Activated naive CD4-positive, alpha-beta T cell treated with anti-CD3 and anti-CD28 coated beads, Interleukin-2, amount 50 U/mL, for 72 hours (primary cell): ENCODE measurements around the gene PRKCH. TPM values are rescaled to one million over a fixed set of nuclear protein-coding genes. Genes with fewer than 3 reads are reported as not detected.

Experiments
- ATAC-seq, 2 donors: fragments of 150-1000 bp; cut with Tn5 transposase; 2 replicates each; pipeline ENCODE4 v1.10.0; 2021; ENCODE audit warnings: mild to moderate bottlenecking in 2 of 2, moderate library complexity in 2 of 2
- DNase-seq, 2 donors: peaks; one replicate each; pipeline ENCODE4 v3.0.0; 2021 to 2022; ENCODE audit warnings: low spot score in 2 of 2
- H3K27ac Mint-ChIP-seq, 2 donors: one replicate each; pipeline ENCODE4 v1.8.0; 2022; ENCODE audit warnings: mild to moderate bottlenecking in 2 of 2, mixed read lengths in 2 of 2
- H3K36me3 Mint-ChIP-seq, 2 donors: one replicate each; pipeline ENCODE4 v1.8.0; 2022; ENCODE audit warnings: mixed read lengths in 2 of 2
- H3K9me3 Mint-ChIP-seq, 2 donors: one replicate each; pipeline ENCODE4 v1.8.0; 2022; ENCODE audit warnings: mixed read lengths in 2 of 2
- total RNA-seq, 2 donors: library from RNA; stranded (reverse); gene quantifications; one replicate each; pipeline ENCODE4 v1.2.3, GENCODE V29; 2022

The PRKCH gene
- total RNA-seq, 2 donors from 2014 or later = 131 to 216 TPM

DNA sequence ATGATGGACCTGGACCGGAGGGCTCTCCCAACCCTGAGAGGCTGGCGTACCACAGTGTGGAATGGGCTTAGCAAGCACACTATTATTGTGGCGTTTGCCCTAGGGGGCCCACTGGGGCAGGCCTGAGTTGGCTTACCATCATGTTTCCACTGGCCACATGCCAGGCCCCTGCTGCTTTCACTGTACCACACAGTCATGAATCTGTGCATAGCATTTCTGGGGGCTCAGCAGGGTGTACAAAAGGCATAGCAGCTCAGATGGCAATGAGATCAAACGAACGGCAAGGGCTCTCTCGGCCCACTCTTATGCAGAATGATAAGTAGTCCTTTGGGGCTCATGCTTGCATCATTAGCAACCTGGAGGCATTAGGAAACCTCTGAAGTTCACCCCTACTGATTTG lies 236.9 kb downstream of the PRKCH start:
- H3K36me3 Mint-ChIP-seq = peaks cover 5 to 29% of the 10 kb centered on the region in 2 donors
- DNase-seq (no peak), ATAC-seq (no peak)
- H3K27ac Mint-ChIP-seq = no peak overlapping the region
- H3K9me3 Mint-ChIP-seq = peaks cover 0 to 4% of the 10 kb centered on the region in 2 donors

GRCh38 chr14:61559641-61560201 lies 238.3 kb downstream of the PRKCH start:
- H3K27ac Mint-ChIP-seq = no peak overlapping the region
- H3K9me3 Mint-ChIP-seq = peaks cover 0 to 10% of the 10 kb centered on the region in 2 donors
- DNase-seq (no peak), ATAC-seq (no peak)
- H3K36me3 Mint-ChIP-seq = peaks cover 0 to 30% of the 10 kb centered on the region in 2 donors

GRCh38 chr14:61560323-61560722 lies 238.9 kb downstream of the PRKCH start:
- H3K9me3 Mint-ChIP-seq = peaks cover 0 to 10% of the 10 kb centered on the region in 2 donors
- DNase-seq (no peak), ATAC-seq (no peak)
- no peak overlapping the region for H3K27ac Mint-ChIP-seq
- peaks cover 0 to 30% of the 10 kb centered on the region in 2 donors for H3K36me3 Mint-ChIP-seq

- ATAC-seq (no peak), DNase-seq (no peak)
- Mint-ChIP-seq H3K9me3 (peaks cover 0 to 6% of the 10 kb centered on the region in 2 donors), H3K27ac (peak overlapping the region; percentile 14 to 62), H3K36me3 (peaks cover 0 to 31% of the 10 kb centered on the region in 2 donors)
Observed at GRCh38 chr14:61561104-61561503, 239.7 kb downstream of the PRKCH start.

DNA sequence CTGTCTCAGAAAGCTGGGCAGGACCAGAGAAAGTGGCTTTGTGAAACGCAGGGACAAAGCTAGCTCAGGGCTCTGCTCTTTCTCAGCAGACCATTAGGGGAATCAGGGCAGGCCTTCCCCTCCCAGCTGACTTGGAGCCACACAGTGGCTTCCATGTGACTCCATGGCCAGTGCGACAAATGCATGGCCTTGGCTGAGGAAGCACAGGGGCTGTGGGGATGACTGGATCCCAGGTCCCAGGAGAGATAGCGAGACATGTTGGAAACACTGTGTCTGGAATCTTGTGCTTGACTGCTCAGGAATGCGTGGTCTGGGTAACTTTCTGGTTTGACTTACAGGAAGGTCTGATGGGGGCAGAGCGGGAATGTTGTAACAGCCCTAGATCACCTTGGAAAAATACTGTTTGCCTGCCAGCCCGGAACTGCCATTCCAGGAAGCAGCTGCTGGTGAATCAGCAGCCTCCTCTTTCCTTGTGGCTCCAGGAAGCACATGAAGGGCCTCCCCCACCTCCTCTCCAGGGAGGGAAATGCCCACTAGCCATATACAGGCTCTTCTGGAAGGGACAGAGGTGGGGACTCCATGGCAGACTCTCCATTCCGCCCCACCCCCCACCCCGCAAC lies 240.4 kb downstream of the PRKCH start:
- DNase-seq = no peak
- ATAC-seq = no peak
- peaks cover 0 to 6% of the 10 kb centered on the region in 2 donors for H3K9me3 Mint-ChIP-seq
- peak overlapping the region in 1 of 2 donors; percentile 14 for H3K27ac Mint-ChIP-seq
- H3K36me3 Mint-ChIP-seq = peaks cover 0 to 38% of the 10 kb centered on the region in 2 donors

GRCh38 chr14:61562321-61563161 lies 241.2 kb downstream of the PRKCH start:
- H3K27ac Mint-ChIP-seq = peak overlapping the region; percentile 17 to 86
- H3K36me3 Mint-ChIP-seq = peaks cover 0 to 34% of the 10 kb centered on the region in 2 donors
- H3K9me3 Mint-ChIP-seq = peaks cover 0 to 6% of the 10 kb centered on the region in 2 donors
- DNase-seq (peak in 1 of 2 donors; percentile 44), ATAC-seq (peak; percentile 93 to 97)

DNA sequence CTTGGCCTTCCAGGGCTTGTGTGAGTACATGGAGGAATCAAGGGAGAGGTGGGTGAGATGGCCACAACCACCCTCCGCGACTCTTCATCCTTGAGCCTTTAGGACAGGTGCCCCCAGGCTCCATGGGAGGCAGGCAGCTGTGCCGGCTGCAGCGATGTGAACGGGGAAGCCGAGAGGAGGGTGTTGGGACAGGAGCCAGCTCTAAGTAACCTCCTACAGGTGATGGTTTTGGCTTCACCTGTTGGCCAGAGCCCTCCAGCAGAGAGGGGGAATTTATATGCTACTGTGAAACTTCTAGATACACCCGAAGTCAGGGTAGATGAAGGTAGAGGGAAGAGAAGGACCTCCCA lies 241.8 kb downstream of the PRKCH start:
- Mint-ChIP-seq H3K9me3 (peaks cover 0 to 6% of the 10 kb centered on the region in 2 donors), H3K27ac (peak overlapping the region; percentile 17 to 86), H3K36me3 (peaks cover 0 to 31% of the 10 kb centered on the region in 2 donors)
- ATAC-seq (peak in 1 of 2 donors; percentile 0), DNase-seq (no peak)

DNA sequence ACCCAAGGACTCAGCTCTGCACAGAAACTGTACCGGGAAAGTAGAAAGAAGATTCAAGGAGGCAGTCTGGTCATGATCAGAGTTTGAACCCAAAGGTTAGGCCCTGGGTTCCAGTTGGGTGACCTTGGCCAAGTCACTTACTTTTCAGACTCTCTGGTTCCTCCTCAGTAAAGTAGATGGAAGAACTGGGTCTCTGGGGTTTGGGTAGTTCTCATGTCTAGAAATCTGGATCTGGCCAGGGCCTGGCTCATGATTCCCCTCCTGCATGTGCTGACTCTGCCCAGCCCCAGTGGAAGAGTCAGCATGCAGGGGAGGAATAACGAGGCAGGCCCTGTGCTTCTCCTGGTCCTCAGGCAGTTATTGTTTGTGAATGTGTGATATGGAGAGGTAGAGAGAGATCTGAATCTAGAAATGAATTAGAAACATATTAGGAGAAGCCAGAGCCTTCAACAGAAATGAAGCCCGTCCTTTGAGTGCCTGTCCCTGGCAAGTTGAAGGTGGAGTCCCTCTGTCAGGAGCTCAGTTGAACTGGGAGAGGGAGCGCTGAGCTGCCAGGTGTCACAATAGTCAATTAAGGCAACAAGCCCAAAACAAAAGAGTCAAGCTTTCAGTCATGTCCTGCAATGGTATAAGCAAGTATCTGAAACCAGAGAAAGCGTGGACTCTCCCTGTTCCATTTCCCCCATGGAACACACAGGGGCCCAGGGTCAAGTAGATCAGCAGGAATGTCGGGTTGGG lies 242.7 kb downstream of the PRKCH start:
- DNase-seq = no peak
- peaks cover 0 to 31% of the 10 kb centered on the region in 2 donors for H3K36me3 Mint-ChIP-seq
- peaks cover 0 to 6% of the 10 kb centered on the region in 2 donors for H3K9me3 Mint-ChIP-seq
- peak overlapping the region in 1 of 2 donors; percentile 86 for H3K27ac Mint-ChIP-seq
- ATAC-seq = no peak

GRCh38 chr14:61564618-61565091 lies 243.3 kb downstream of the PRKCH start:
- no peak for ATAC-seq
- DNase-seq = no peak
- H3K36me3 Mint-ChIP-seq = peaks cover 0 to 31% of the 10 kb centered on the region in 2 donors
- H3K9me3 Mint-ChIP-seq = peaks cover 0 to 6% of the 10 kb centered on the region in 2 donors
- no peak overlapping the region for H3K27ac Mint-ChIP-seq

DNA sequence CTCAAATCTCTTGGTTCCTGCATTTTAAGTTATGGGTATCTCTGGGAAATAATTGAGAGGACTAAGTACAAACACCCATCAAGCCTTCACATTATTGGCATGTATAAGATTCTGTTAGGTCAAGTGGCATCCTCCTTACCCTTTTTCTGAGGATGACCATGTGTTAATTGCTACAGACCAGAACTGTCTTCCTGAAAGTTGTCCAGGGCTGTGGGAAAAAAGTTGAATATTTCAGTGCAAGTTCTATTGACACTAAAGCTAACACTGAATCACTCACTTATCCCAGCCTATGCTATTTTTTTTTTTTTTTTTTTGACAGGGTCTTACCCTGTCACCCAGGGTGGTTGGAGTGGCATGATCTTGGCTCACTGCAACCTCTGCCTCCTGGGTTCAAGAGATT lies 243.8 kb downstream of the PRKCH start:
- Mint-ChIP-seq H3K27ac (peak overlapping the region in 1 of 2 donors; percentile 51), H3K9me3 (peaks cover 0 to 6% of the 10 kb centered on the region in 2 donors), H3K36me3 (peaks cover 0 to 31% of the 10 kb centered on the region in 2 donors)
- DNase-seq (no peak), ATAC-seq (no peak)

- DNase-seq = no peak
- ATAC-seq = no peak
- peak overlapping the region in 1 of 2 donors; percentile 88 for H3K27ac Mint-ChIP-seq
- H3K36me3 Mint-ChIP-seq = peaks cover 0 to 31% of the 10 kb centered on the region in 2 donors
- peaks cover 0 to 6% of the 10 kb centered on the region in 2 donors for H3K9me3 Mint-ChIP-seq
Observed at GRCh38 chr14:61565836-61566536, 244.6 kb downstream of the PRKCH start.

GRCh38 chr14:61566537-61567225 lies 245.3 kb downstream of the PRKCH start:
- DNase-seq (no peak), ATAC-seq (no peak)
- Mint-ChIP-seq H3K9me3 (peaks cover 0 to 6% of the 10 kb centered on the region in 2 donors), H3K36me3 (peaks cover 0 to 31% of the 10 kb centered on the region in 2 donors), H3K27ac (peak overlapping the region in 1 of 2 donors; percentile 88)

DNA sequence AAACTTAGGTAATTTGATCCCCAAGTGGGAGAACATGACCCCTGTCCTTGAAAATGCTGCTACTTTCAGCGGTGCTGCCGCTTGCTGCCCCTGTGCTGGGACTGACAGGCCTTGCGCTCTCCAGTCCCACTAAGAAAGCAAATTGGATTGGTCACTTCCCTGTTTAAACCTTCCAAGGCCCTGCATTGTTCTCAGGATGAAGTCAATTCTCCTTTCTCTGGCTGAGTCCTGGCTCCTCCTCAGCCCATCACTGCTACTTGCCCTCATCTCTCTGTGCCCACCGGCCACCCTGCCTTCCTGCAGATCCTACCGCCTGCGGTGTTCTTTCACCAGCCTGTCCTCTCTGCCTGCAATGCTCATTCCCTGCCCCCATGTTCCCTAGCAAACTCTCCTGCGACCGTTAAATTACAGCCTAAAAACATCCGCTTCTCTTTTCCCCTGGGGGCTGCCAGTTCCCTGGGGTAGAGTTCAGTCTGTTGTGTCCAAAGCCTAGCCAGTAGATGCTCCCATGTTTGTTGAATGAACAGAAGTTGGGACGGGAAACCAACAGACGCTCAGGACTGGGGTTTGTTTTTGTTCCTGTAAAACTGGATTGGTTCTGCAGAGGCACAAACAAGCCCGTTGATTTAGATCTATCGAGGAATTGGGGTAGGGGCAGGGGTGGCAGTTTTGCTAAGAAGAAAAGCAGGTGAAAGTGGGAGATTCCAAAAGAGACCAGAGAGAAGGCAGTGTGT lies 246.6 kb downstream of the PRKCH start:
- Mint-ChIP-seq H3K27ac (peak overlapping the region; percentile 65 to 83), H3K9me3 (peaks cover 0 to 6% of the 10 kb centered on the region in 2 donors)
- no peak for DNase-seq

DNA sequence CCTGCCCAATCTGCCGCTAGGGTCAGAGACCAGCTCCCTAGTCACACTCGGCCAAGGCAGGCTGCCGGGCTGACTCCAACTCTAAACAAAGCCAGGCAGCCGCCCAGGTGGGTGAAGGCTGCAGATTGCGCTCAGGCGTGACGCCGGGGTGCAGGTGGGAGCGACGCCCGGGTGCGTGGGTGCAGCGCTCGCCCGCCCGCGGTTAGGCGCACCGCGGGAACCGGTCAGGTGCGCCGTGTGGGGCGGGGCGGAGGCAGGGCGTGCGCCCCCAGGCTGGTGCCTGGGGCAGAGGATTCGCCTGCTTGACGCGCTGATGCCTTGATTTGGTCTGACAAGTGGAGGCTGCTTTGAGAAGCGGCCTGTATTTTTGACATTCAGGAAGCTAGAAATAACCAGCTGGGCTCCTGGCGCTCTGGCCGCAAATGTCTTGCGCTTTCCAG lies 247.2 kb downstream of the PRKCH start:
- Mint-ChIP-seq H3K36me3 (peaks cover 0 to 29% of the 10 kb centered on the region in 2 donors), H3K9me3 (peaks cover 0 to 6% of the 10 kb centered on the region in 2 donors), H3K27ac (peak overlapping the region; percentile 83 to 94)
- DNase-seq (peak; percentile 66 to 68), ATAC-seq (peak; percentile 57 to 60)

More for the DNA sequence above, 246.6 kb downstream of the PRKCH start:
- H3K36me3 Mint-ChIP-seq = peaks cover 0 to 31% of the 10 kb centered on the region in 2 donors
- no peak for ATAC-seq
